Ovary (tissue), 3 donors: ENCODE results near the gene ARFGAP1.
"Not testable (repeated sequence)": the region's sequence is repeated elsewhere in the genome, so short reads cannot be mapped to it uniquely, and the experiment has no call there.

Experiments
- EP300 ChIP-seq: sonication (generic); formaldehyde crosslinking; IDR thresholded peaks from one replicate; pipeline ENCODE4 v1.6.1; 2017; ENCODE audit warnings: antibody characterized with exemption
- TF ChIP-seq, protein P1 (sequence below), 3 donors: fragments of 450-650 bp in 2 of 3; fragments of 200-600 bp in 1 of 3; IDR thresholded peaks; one replicate each; pipeline versions ENCODE4 v1.5.1 to v1.8.0; 2016 to 2022; ENCODE audit warnings: antibody characterized with exemption in 3 of 3, mild to moderate bottlenecking in 1 of 3
- donor health status: DM: no; HTN: no; CAD: no.

DNA sequence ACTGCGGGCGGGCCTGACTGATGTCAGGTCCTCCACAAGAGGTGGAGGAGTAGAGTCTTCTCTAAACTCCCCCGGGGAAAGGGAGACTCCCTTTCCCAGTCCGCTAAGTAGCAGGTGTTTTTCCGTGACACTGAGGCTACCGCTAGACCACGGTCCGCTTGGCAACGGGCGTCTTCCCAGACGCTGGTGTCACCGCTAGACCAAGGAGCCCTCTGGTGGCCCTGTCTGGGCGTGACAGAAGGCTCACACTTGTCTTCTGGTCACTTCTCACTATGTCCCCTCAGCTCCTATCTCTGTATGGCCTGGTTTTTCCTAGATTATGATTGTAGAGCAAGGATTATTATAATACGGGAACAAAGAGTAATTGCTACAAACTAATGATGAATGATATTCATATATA is 21.3 kb upstream of the ARFGAP1 start:
- TF ChIP-seq, protein P1, sequence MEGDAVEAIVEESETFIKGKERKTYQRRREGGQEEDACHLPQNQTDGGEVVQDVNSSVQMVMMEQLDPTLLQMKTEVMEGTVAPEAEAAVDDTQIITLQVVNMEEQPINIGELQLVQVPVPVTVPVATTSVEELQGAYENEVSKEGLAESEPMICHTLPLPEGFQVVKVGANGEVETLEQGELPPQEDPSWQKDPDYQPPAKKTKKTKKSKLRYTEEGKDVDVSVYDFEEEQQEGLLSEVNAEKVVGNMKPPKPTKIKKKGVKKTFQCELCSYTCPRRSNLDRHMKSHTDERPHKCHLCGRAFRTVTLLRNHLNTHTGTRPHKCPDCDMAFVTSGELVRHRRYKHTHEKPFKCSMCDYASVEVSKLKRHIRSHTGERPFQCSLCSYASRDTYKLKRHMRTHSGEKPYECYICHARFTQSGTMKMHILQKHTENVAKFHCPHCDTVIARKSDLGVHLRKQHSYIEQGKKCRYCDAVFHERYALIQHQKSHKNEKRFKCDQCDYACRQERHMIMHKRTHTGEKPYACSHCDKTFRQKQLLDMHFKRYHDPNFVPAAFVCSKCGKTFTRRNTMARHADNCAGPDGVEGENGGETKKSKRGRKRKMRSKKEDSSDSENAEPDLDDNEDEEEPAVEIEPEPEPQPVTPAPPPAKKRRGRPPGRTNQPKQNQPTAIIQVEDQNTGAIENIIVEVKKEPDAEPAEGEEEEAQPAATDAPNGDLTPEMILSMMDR (IDR thresholded peaks at IDR 0.05) = not testable (repeated sequence)
- not testable (repeated sequence) for TF ChIP-seq EP300
